ENCODE measurements around the gene LSM3.
"Not testable (repeated sequence)": the region's sequence is repeated elsewhere in the genome, so short reads cannot be mapped to it uniquely, and the experiment has no call there.

LSM3 gene

GRCh38 chr3:14223595-14223994 is 45.0 kb downstream of the LSM3 start:
- DNase-seq: no peak

- no peak for DNase-seq
Observed at GRCh38 chr3:14224895-14225294, 46.3 kb downstream of the LSM3 start.

GRCh38 chr3:14225421-14225820 is 46.8 kb downstream of the LSM3 start:
- DNase-seq: no peak

- not testable (repeated sequence) for DNase-seq
Observed at GRCh38 chr3:14226351-14226750, 47.7 kb downstream of the LSM3 start.

- no peak for DNase-seq
Observed at GRCh38 chr3:14227856-14228255, 49.2 kb downstream of the LSM3 start.

- no peak for DNase-seq
Observed at GRCh38 chr3:14228681-14229470, 50.3 kb downstream of the LSM3 start.

- DNase-seq: not testable (repeated sequence)
Observed at GRCh38 chr3:14229695-14230094, 51.1 kb downstream of the LSM3 start.

- no peak for DNase-seq
Observed at GRCh38 chr3:14230729-14231128, 52.1 kb downstream of the LSM3 start.

- no peak for DNase-seq
Observed at GRCh38 chr3:14231145-14231990, 52.8 kb downstream of the LSM3 start.

- DNase-seq: no peak
Observed at GRCh38 chr3:14231998-14232501, 53.4 kb downstream of the LSM3 start.

- DNase-seq: no peak
Observed at GRCh38 chr3:14234251-14235002, 55.8 kb downstream of the LSM3 start.

GRCh38 chr3:14235003-14235911 is 56.6 kb downstream of the LSM3 start:
- DNase-seq: no peak

GRCh38 chr3:14235912-14236295 is 57.3 kb downstream of the LSM3 start:
- DNase-seq: no peak

GRCh38 chr3:14236902-14237301 is 58.3 kb downstream of the LSM3 start:
- no peak for DNase-seq

GRCh38 chr3:14237457-14237856 is 58.8 kb downstream of the LSM3 start:
- no peak for DNase-seq

- no peak for DNase-seq
Observed at GRCh38 chr3:14238356-14238755, 59.7 kb downstream of the LSM3 start.

GRCh38 chr3:14238930-14239329 is 60.3 kb downstream of the LSM3 start:
- DNase-seq: no peak

GRCh38 chr3:14239940-14240339 is 61.3 kb downstream of the LSM3 start:
- DNase-seq: no peak

GRCh38 chr3:14240366-14240765 is 61.7 kb downstream of the LSM3 start:
- no peak for DNase-seq

- DNase-seq: no peak
Observed at GRCh38 chr3:14241716-14242115, 63.1 kb downstream of the LSM3 start.

- DNase-seq: no peak
Observed at GRCh38 chr3:14242490-14243311, 64.1 kb downstream of the LSM3 start.

Measured in activated CD8-positive, alpha-beta memory T cell treated with anti-CD3 and anti-CD28 coated beads, Interleukin-2, amount 50 U/mL, for 4 hours (primary cell).